HL-60 (cell line): Measurements from ENCODE around the gene TGFB1.

Experiments
- DNase-seq, 2 experiments: peaks; one replicate each; pipeline ENCODE4 v3.0.0-alpha.2; 2010 to 2020; ENCODE audit warnings: low read depth in 1 of 2, low spot score in 1 of 2
- H3K27ac ChIP-seq: fragments of 250-450 bp; sonication (Bioruptor Pico); replicated peaks from 2 replicates; pipeline ENCODE4 v1.5.1; 2020; ENCODE audit warnings: mild to moderate bottlenecking, moderate library complexity
- H3K27me3 ChIP-seq: fragments of 250-450 bp; sonication (Bioruptor Pico); 2 replicates; pipeline ENCODE4 v1.5.1; 2021; ENCODE audit warnings: mild to moderate bottlenecking, moderate library complexity; ENCODE audit not compliant: insufficient read depth, poor library complexity, severe bottlenecking
- H3K4me3 ChIP-seq: replicated peaks from 2 replicates; pipeline ENCODE4 v1.5.1; 2011; ENCODE audit warnings: mild to moderate bottlenecking, control low read depth, low read length; ENCODE audit not compliant: insufficient read depth
- CTCF ChIP-seq: IDR thresholded peaks from one replicate; pipeline ENCODE4 v1.5.1; 2011; ENCODE audit warnings: low read length, control low read depth, inconsistent platforms; ENCODE audit not compliant: insufficient read depth
- GABPA ChIP-seq: IDR thresholded peaks from 2 replicates; pipeline ENCODE4 v1.6.1; 2012; ENCODE audit warnings: low read depth
- POLR2AphosphoS5 ChIP-seq: IDR thresholded peaks from 2 replicates; pipeline ENCODE4 v1.6.1; 2012; ENCODE audit warnings: low read depth
- REST ChIP-seq: IDR thresholded peaks from 2 replicates; pipeline ENCODE4 v1.6.1; 2012; ENCODE audit warnings: low read depth; ENCODE audit not compliant: insufficient replicate concordance
- SPI1 ChIP-seq: IDR thresholded peaks from 2 replicates; pipeline ENCODE4 v1.6.1; 2012; ENCODE audit warnings: low read depth, mild to moderate bottlenecking, borderline replicate concordance

TGFB1 gene

GRCh38 chr19:41362143-41362847 lies 8.6 kb upstream of the TGFB1 start:
- TF ChIP-seq SPI1 (no peak), REST (no peak), POLR2AphosphoS5 (no peak), GABPA (no peak), CTCF (no peak)
- no peak for DNase-seq
- no peak overlapping the region for H3K4me3 ChIP-seq
- H3K27ac ChIP-seq: no peak overlapping the region
- H3K27me3 ChIP-seq: no peaks in the 10 kb centered on the region

GRCh38 chr19:41359741-41360140 lies 6.0 kb upstream of the TGFB1 start:
- Histone ChIP-seq H3K27ac (no peak overlapping the region), H3K4me3 (no peak overlapping the region), H3K27me3 (no peaks in the 10 kb centered on the region)
- no peak for DNase-seq
- TF ChIP-seq SPI1 (no peak), CTCF (no peak), POLR2AphosphoS5 (no peak), REST (no peak)

- no peak for TF ChIP-seq GABPA
- no peak for TF ChIP-seq CTCF
- TF ChIP-seq SPI1: no peak
- TF ChIP-seq POLR2AphosphoS5: no peak
- TF ChIP-seq REST: no peak
- H3K27me3 ChIP-seq: no peaks in the 10 kb centered on the region
Measured at GRCh38 chr19:41357746-41358145, 4.0 kb upstream of the TGFB1 start.

More at GRCh38 chr19:41357746-41358145, 4.0 kb upstream of the TGFB1 start:
- no peak for DNase-seq
- H3K27ac ChIP-seq: no peak overlapping the region
- no peak overlapping the region for H3K4me3 ChIP-seq
